Neuron (in vitro differentiated cells): ENCODE results near the gene SLC13A2.
"Not testable (repeated sequence)": the region's sequence is repeated elsewhere in the genome, so short reads cannot be mapped to it uniquely, and the experiment has no call there.

Experiments
- H2AFZ ChIP-seq: one replicate; pipeline ENCODE4 v1.6.1; 2013; ENCODE audit warnings: low read depth, mild to moderate bottlenecking, inconsistent platforms, low read length, moderate library complexity
- H3K27me3 ChIP-seq: one replicate; pipeline ENCODE4 v1.6.1; 2013; ENCODE audit warnings: low read length; ENCODE audit not compliant: insufficient read depth
- H3K36me3 ChIP-seq: one replicate; pipeline ENCODE4 v1.6.1; 2013; ENCODE audit warnings: low read length; ENCODE audit not compliant: insufficient read depth
- H3K4me1 ChIP-seq: one replicate; pipeline ENCODE4 v1.6.1; 2013; ENCODE audit warnings: low read length; ENCODE audit not compliant: insufficient read depth
- H3K4me3 ChIP-seq: 2 replicates; pipeline ENCODE4 v1.5.1; 2013; ENCODE audit warnings: mild to moderate bottlenecking, low read length, moderate library complexity
- H3K9me3 ChIP-seq: one replicate; pipeline ENCODE4 v1.6.1; 2013; ENCODE audit warnings: low read length

SLC13A2 gene

GRCh38 chr17:28460901-28461300 is 12.5 kb upstream of the SLC13A2 start:
- Histone ChIP-seq H3K27me3 (no peaks in the 10 kb centered on the region), H3K9me3 (no peaks in the 10 kb centered on the region), H3K4me3 (no peak overlapping the region), H3K4me1 (no peaks in the 10 kb centered on the region), H3K36me3 (no peaks in the 10 kb centered on the region), H2AFZ (no peak overlapping the region)

DNA sequence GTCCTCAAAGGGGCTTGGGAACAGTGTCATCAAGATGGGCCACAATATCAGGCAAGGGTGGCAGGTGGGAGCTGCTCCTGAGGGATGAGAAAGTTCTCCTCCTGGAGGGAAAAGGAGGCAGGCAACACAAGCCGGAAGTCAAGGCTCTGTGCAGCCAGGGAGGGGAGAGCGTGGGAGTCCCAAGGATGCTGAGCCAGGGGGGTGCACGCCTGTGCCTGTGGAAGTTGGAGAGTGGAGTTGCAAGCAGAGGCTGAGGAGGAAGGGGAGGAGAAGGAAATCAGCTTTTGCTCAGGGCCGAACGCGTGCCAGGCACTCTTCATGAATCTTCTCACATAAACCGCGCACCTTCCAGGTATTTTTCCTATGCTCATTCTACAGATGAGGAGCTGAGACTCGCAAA is 7.4 kb upstream of the SLC13A2 start:
- no peaks in the 10 kb centered on the region for H3K36me3 ChIP-seq
- H3K9me3 ChIP-seq: no peaks in the 10 kb centered on the region
- no peak overlapping the region for H2AFZ ChIP-seq
- H3K4me1 ChIP-seq: peaks cover 6% of the 10 kb centered on the region
- H3K27me3 ChIP-seq: no peaks in the 10 kb centered on the region
- no peak overlapping the region for H3K4me3 ChIP-seq

GRCh38 chr17:28466521-28467048 is 6.9 kb upstream of the SLC13A2 start:
- Histone ChIP-seq H3K36me3 (no peaks in the 10 kb centered on the region), H3K9me3 (no peaks in the 10 kb centered on the region), H3K27me3 (no peaks in the 10 kb centered on the region), H3K4me1 (peaks cover 11% of the 10 kb centered on the region), H3K4me3 (no peak overlapping the region), H2AFZ (no peak overlapping the region)

DNA sequence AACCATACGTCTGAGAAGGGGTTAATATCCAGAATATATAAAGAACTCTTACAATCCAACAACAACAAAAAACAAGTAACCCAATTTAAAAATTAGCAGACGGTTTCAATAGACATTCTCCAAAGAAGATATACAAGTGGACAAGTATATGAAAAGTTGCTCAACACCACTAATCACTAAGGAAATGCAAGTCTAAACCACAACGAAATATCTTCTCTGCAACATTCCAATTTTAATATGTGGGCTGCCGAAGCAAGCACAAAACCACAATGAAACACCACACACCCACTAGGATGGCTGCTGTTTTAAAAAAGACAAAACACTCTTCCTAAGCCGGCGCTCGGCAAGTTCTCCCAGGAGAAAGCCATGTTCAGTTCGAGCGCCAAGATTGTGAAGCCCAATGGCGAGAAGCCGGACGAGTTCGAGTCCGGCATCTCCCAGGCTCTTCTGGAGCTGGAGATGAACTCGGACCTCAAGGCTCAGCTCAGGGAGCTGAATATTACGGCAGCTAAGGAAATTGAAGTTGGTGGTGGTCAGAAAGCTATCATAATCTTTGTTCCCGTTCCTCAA is 5.9 kb upstream of the SLC13A2 start:
- no peak overlapping the region for H2AFZ ChIP-seq
- peaks cover 11% of the 10 kb centered on the region for H3K4me1 ChIP-seq
- H3K9me3 ChIP-seq: no peaks in the 10 kb centered on the region
- no peaks in the 10 kb centered on the region for H3K36me3 ChIP-seq
- no peak overlapping the region for H3K4me3 ChIP-seq
- no peaks in the 10 kb centered on the region for H3K27me3 ChIP-seq

DNA sequence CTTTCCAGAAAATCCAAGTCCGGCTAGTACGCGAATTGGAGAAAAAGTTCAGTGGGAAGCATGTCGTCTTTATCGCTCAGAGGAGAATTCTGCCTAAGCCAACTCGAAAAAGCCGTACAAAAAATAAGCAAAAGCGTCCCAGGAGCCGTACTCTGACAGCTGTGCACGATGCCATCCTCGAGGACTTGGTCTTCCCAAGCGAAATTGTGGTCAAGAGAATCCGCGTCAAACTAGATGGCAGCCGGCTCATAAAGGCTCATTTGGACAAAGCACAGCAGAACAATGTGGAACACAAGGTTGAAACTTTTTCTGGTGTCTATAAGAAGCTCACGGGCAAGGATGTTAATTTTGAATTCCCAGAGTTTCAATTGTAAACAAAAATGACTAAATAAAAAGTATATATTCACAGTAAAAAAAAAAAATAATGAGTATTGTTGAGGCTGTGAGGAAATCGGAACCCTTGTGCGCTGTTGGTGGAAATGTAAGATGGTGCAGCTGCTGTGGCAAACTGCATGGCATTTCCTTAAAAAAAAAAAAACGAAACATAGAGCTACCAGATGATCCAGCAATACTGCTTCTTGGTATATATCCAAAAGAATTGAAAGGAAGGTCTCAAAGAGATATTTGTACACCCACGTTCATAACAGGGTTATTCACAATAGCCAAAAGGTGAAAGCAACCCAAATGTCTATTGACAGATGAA is 5.3 kb upstream of the SLC13A2 start:
- H3K4me3 ChIP-seq, H2AFZ ChIP-seq, H3K9me3 ChIP-seq, H3K27me3 ChIP-seq, H3K36me3 ChIP-seq: not testable (repeated sequence)
- H3K4me1 ChIP-seq: peaks cover 11% of the 10 kb centered on the region

DNA sequence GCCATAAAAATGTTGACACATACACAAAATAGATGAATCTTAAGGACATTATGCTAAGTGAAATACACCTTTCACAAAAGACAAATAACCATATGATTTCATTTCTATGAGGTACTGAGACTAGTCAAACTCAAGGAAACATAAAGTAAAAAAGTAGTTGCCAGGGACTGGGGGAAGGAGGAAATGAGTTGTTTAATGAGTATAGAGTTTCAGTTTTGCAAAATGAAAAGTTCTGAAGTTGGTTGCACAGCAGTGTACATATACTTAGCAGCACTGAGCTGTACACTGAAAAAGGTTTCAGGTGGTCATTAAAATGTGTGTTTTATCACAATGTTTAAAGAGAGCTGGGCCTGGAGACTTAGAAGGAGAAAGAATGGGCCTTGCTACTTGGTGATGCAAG is 4.7 kb upstream of the SLC13A2 start:
- H3K4me3 ChIP-seq: no peak overlapping the region
- peaks cover 3% of the 10 kb centered on the region for H3K27me3 ChIP-seq
- H3K36me3 ChIP-seq: no peaks in the 10 kb centered on the region
- no peak overlapping the region for H2AFZ ChIP-seq
- H3K4me1 ChIP-seq: peaks cover 11% of the 10 kb centered on the region
- no peaks in the 10 kb centered on the region for H3K9me3 ChIP-seq

DNA sequence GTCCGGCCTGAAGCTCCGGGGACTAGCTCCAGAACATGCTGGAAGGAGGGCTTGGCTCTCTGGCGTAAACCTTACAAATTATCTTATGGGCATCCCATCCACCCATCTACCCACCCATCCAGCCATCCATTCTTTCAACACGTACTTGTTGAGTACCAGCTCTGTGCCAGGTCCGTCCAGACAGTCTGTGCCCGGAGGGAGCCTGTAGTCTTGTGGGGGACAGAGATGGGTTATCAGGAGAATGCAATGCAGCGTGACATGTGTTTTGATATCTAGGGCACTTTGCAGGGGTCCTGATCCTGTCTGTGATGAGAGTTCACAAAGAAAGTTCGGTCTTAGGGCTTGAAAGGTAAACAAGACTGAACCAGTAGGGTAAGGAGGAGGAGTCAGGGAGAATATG is 4.1 kb upstream of the SLC13A2 start:
- H3K27me3 ChIP-seq: peaks cover 5% of the 10 kb centered on the region

DNA sequence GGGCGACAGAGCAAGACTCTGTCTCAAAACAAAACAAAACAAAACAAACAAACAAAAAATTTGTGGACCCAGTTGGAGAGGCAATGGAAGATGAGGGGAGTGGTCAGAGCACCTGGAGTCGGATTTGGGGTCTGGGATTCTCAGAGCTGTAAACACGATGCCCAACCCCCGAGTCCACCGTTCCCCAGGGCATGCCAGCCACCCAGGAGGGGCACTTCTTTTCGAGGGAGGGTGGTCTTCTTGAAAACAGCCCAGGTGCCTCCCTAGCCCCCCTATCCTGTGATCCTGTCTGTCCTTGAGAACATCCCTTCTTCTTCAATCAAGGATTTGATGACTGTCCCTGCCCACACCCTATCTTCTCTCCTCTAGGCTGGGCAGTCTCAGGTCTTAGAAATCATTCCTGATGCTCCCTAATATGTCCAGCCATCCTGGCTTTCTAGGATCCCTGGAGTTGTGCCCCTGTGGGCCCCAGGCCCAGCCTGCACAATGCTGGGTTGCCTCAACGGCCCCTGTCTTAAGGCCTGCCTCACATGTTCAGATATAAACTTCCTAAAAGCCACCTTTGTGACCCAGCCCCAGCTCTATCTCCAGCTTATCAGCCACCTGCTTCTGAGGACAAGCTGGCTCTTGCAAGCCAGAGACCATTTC is 3.1 kb upstream of the SLC13A2 start:
- Histone ChIP-seq H3K4me3 (no peak overlapping the region), H3K4me1 (peaks cover 11% of the 10 kb centered on the region), H2AFZ (no peak overlapping the region), H3K9me3 (no peaks in the 10 kb centered on the region), H3K27me3 (peaks cover 6% of the 10 kb centered on the region), H3K36me3 (no peaks in the 10 kb centered on the region)

More for the DNA sequence above, 4.1 kb upstream of the SLC13A2 start:
- peaks cover 11% of the 10 kb centered on the region for H3K4me1 ChIP-seq
- no peak overlapping the region for H2AFZ ChIP-seq
- H3K36me3 ChIP-seq: no peaks in the 10 kb centered on the region
- H3K4me3 ChIP-seq: no peak overlapping the region
- H3K9me3 ChIP-seq: no peaks in the 10 kb centered on the region

- H2AFZ ChIP-seq: no peak overlapping the region
- no peaks in the 10 kb centered on the region for H3K36me3 ChIP-seq
Observed at GRCh38 chr17:28470914-28471366, 2.5 kb upstream of the SLC13A2 start.

GRCh38 chr17:28471531-28472342 is 1.7 kb upstream of the SLC13A2 start:
- Histone ChIP-seq H2AFZ (no peak overlapping the region), H3K36me3 (no peaks in the 10 kb centered on the region), H3K27me3 (peaks cover 12% of the 10 kb centered on the region), H3K4me3 (no peak overlapping the region), H3K4me1 (peaks cover 11% of the 10 kb centered on the region), H3K9me3 (no peaks in the 10 kb centered on the region)

More at GRCh38 chr17:28470914-28471366, 2.5 kb upstream of the SLC13A2 start:
- peaks cover 10% of the 10 kb centered on the region for H3K27me3 ChIP-seq
- H3K4me1 ChIP-seq: peaks cover 11% of the 10 kb centered on the region
- no peaks in the 10 kb centered on the region for H3K9me3 ChIP-seq
- H3K4me3 ChIP-seq: no peak overlapping the region

DNA sequence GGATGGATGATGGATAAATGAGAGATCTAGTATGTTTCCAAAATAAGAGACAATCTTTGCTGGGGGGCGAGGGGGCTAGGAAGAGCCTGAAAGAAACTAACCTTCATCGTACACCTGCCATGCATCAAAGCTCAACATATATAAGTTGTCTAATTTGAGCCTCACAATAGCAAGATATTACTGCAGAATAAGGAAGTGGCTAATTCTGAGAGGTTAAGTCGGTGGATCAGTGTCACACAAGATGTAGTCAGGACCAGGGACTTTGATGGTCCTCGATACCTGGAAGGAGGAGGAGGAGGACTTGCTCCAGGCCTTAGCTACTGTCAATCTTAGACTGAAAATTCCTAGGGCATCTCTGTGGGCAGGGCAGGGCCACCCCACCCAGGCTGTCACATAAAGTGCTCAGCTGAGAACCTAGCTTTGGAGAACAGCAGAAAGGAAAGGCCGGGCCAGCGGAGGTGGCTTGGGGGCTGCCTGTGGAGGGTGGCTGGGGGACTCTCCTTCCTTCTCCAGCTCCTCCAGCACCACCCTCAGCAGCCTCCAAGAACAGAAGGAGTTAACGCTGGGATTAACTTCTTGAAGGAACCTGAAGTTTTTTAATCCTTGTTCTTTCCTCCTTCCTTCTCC is 460 bp upstream of the SLC13A2 start:
- Histone ChIP-seq H3K4me3 (no peak overlapping the region), H2AFZ (no peak overlapping the region), H3K4me1 (peaks cover 11% of the 10 kb centered on the region), H3K36me3 (no peaks in the 10 kb centered on the region), H3K9me3 (no peaks in the 10 kb centered on the region), H3K27me3 (peaks cover 12% of the 10 kb centered on the region)

- peaks cover 12% of the 10 kb centered on the region for H3K27me3 ChIP-seq
- H3K4me1 ChIP-seq: peaks cover 11% of the 10 kb centered on the region
- no peaks in the 10 kb centered on the region for H3K9me3 ChIP-seq
- H3K36me3 ChIP-seq: no peaks in the 10 kb centered on the region
- no peak overlapping the region for H2AFZ ChIP-seq
- H3K4me3 ChIP-seq: no peak overlapping the region
Observed at GRCh38 chr17:28474111-28474531, 677 bp downstream of the SLC13A2 start.
